Left colon (tissue), 2 donors: ENCODE results near the gene TRIM17. TPM values are rescaled to one million over a fixed set of nuclear protein-coding genes. Genes with fewer than 3 reads are reported as not detected.

Experiments used
- ATAC-seq: fragments of 200-7000 bp; cut with Tn5 transposase; one replicate; pipeline ENCODE4 v1.9.1; 2020; ENCODE audit warnings: mild to moderate bottlenecking, moderate library complexity
- DNase-seq, 2 donors: peaks; one replicate each; pipeline ENCODE4 v3.0.0-alpha.2; 2020
- intact Hi-C, 2 donors: fragments of 100-400 bp; cut with DNase I in 1 of 2; cut with micrococcal nuclease in 1 of 2; formaldehyde crosslinking; loops; one replicate each; pipeline versions ENCODE4 v1.11.2 to v1.14.0; 2022; cut with DNase I, micrococcal nuclease
- total RNA-seq, 2 donors: library from RNA; stranded (reverse); fragmentation: NEBNext Ultra II Directional; extraction: Animal tissue kit (Norgen Biotek cat#: 25700); gene quantifications; one replicate each; pipeline ENCODE4 v1.2.1, GENCODE V29; 2021
- donor health status: DM: no; HTN: no; CAD: no.
- donor health status: DM: yes; HTN: yes; CAD: no.

Gene TRIM17
- total RNA-seq, 2 donors from 2014 or later = 0.31 TPM; not detected in 1

DNA sequence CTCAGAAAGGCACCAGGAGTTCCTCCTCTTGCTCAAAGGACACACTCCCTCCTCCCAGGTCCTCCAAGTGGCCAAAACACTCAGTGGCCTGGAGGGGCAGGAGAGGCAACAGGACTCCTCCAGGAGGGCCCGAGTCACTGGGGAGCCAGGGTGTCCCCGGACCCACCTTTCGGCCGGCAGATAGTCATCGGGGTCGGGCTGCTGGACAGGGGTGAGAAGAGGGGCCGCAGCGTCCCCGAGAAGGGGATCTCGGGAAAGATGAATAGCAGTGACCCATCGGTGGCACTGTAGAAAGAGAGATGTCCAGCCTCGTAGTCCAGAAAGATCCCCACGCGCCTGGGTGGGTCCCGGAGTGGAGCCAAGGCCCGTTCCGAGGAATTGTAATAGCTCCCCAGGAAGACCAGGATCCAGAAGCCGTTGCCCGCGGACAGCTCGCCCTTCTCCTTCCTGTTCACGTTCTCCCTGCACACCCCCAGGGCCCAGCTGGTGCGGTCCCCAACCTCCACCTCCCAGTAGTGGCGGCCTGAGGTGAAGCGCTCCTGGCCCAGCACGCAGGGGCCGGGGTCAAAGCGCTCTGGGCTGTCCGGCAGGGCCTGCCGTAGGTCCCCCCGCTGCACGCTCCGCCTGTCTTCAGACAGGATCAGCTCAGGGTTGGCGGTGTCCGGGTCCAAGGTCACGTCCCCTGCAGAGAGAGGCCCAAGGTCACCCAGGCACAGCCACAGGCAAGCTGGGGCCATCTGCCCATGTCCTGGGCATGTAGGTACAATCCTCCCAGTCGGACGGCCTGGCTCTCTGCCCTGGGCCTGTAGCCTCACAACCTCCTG is 21.9 kb downstream of the TRIM17 start:
- peak in 1 of 2 donors; percentile 15 for DNase-seq
- intact Hi-C loops = no loop called here
- no peak for ATAC-seq

DNA sequence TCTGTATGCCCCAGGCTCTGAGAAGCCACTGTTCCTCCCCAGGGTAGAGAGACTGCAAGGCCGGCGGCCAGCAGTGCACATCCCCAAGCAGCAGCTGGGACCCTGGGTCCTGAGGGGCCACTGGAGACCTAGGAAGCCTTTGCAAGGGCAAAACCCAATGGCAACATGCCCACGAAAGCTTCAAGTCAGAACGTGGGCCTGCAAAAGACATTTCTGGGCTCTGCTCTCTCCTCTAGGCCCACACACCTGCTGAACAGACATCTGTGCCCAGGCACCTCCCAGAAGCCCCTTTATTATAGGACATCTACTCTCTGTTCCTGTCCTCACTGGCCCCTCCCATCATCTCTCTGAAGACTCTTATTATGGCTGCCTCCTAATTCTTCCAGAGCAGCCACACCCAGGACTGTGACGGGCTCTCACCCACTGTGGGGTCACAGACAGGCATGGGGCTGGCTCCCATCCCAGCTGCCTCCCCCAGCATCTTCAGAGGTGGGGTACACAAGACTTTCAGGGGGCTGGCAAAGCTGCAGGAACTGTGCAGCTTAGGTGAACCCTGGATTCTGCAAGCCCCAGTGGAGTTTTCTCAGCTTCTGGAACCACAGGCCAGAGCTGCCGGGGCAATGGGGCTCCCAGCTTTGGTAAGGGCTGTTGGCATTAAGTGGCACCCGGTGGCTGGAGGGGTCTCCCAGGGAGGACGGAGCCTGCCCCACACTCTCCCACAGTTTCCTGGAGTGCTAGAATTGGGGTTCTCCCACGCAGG is 22.7 kb downstream of the TRIM17 start:
- ATAC-seq (peak; percentile 11), DNase-seq (no peak)
- intact Hi-C loops = no loop called here

DNA sequence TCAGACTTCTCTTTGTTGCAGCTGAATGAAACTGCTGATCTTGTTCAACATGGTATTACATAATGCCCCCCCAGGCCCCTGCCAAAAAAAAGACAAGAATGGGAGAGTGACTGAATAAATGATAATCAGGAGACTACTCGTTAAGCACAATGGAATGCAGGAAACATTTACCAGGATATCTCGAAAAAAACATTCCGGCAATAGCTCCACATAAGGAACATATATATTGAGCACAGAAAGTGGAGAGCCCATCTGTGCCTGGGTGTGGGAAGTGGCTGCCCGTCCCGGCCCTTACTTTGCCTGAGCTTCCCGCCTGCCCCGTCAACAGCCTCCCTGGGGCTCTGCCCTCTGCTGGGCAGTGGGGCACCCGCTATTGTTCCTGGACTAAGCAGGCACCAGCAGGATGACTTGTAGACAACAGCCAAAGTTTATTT is 23.4 kb downstream of the TRIM17 start:
- intact Hi-C loops = no loop called here
- DNase-seq (peak in 1 of 2 donors; percentile 45), ATAC-seq (peak; percentile 81)

DNA sequence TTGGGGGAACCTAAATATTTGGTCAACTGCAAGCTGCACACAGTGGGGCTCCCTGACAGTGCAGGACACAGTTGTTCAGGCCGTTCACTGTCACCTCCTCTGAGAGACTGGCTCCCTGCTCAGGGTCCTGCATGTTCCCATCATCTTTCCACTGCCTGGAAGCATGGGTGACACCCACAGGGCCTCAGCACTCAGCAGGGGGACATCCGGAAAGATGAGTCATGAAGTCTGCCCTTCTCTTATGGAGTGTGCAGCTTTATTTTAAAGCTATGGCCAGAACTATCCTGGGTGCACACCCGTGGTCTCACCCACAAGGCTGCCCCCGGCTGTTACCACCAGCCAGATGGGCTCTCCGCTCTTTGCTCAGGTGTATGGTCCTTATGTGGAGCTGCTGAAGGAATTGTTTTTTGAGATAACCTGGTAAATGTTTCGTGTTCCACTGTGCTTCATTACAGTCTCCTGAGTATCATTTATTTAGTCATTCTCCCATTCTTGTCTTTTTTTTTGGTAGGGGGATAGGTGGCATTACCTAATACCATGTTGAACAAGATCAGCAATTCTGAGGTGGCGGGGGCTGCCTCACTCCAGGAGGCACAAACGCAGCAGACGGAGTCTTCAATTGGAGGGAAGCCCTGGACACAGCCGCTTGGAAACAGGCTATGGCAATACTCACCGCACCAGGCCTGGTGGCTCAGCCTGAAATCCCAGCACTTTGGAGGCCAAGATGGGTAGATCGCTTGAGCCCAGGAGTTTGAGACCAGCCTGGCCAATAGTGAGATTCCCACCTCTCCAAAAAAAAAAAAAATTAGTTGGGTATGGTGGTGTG is 24.3 kb downstream of the TRIM17 start:
- intact Hi-C loops = no loop called here
- no peak for DNase-seq
- ATAC-seq = no peak

DNA sequence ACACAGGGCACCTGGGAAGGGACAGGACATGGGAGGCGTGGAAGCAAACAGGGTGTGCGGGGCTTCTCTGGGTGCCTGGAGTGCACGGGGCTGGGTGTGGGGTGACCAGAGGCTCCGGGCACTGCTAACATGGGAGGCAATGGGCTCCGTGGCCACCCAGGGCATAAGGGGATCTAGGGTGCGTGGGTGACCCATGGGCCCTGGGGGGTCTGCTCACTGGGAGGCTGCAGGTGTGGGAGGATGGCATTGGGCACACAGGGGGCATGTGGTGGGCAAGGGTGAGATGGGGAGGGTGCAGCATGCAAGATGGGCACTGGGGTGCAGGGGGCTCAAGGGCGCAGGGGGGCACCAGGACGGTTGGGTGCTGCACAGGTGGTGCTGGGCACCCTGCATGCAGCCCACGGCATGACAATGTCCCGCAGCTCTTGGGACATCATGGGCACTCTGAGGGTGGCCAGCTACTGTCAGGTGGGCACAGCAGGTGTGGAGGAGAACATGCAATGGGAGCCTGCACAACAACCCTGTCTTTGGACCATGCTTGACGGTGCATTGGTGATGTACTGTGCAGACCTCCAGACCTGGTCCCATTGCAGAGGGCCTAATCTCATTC is 25.1 kb downstream of the TRIM17 start:
- DNase-seq (no peak), ATAC-seq (no peak)
- intact Hi-C loops = no loop called here

DNA sequence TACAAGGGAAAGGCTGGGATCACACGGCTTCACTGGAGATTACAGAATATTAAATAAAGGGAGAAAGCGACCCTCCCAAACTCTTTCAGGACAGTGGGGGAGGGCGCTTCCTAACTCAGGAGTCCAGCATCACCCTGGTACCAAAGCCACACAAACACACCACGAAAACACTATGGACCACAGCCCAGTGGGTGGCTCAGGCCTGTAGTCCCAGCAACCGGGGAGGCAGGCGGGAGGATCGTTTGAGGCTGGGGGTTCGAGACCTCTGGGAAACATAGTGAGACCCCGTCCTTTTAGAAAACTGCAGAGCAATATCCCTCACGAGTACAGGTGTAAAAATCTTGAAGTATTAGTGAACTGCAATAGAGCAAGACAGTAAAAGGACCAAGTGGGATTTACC is 26.0 kb downstream of the TRIM17 start:
- no peak for DNase-seq
- intact Hi-C loops = no loop called here
- ATAC-seq = no peak

DNA sequence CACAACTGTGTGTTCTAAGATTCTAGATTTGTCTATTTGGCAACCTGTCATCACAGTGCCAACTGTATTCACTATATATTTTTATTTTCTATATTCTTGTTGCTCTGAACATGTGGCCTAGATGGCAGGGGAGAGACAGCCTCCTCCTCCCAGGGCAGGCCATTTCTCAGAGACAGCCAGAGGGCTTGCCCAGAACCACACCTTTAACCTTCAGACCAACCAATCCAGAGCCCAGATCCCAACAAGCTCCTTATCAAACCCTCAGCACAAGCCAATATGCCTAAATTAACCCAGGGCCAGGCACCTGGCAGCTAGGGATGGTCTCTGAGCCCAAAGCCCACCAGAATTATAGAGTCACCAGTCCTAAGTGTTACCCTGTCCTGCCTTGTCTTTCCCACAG is 29.3 kb downstream of the TRIM17 start:
- DNase-seq = no peak
- ATAC-seq = peak; percentile 39
- intact Hi-C loops = no loop called here

DNA sequence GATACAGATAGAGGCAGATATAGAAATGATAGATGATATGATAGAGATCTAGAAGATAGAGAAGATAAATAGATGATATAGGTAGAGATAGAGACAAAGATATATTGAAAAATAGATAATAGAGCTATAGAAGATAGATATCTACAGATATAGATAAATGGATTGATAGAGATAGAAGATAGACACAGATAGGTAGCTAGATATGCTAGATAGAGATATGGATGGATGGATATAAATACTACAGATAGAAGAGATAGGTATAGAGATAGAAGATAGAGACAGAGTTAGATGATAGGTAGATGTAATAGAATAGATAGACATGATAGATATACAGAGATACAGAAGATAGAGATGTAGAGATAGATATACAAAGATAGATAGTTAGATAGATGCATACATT is 31.4 kb downstream of the TRIM17 start:
- ATAC-seq (no peak), DNase-seq (no peak)
- intact Hi-C loops = no loop called here

DNA sequence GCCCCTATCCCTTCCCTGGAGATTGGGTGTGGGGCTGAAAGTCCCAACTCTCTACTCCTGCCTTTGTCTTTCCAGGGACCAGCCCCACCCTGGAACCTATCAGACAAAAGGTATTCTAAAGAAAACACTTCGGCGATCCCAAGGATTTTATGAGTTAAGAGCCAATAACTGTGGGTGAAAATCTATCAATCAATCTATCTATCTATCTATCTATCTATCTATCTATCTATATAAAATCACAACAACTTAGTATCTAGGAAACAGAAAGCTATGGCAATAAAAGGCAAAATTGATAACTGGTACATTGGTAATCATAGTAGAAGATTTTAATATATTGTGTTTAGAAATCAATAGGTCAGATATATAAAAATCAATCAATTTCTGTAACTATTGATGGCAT is 32.9 kb downstream of the TRIM17 start:
- intact Hi-C loops = no loop called here
- DNase-seq (no peak), ATAC-seq (no peak)

DNA sequence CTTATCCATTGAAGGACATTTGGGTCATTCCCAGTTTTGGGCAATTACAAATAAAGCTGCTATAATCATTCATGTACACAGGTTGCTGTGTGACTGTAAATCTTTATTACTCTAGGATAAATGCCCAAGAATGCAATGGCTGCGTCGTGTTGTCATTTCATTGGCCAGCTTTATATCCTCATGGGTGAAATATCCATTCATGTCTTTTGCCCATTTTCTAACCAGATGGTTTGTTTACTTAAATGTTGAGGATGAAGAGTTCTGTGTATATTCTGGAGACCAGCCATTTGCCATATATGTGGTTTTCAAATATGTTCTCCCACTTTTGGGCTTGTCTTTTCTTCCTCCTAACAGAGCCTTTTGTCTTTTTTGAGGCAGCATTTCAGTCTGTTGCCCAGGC is 35.3 kb downstream of the TRIM17 start:
- no peak for DNase-seq
- ATAC-seq = peak; percentile 61
- intact Hi-C loops = no loop called here

DNA sequence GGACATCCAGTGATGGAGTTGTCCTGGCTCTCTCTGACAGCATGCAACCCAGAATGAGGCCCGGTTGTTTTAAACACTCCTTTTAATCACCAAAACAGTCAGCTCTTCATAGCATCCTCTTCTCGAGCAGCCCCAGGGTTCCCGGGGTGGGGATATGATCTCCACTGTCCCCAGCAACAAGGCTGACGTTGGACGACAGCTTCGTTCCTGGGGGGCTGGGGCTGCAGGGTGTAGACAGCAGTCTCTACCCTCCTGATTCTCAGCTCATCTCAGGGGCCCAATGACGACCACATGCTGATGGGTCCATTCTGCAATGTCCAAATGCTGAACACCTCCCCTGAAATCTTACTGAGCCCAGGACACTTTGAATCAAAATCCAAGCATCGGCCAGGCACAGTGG is 37.0 kb downstream of the TRIM17 start:
- no peak for ATAC-seq
- intact Hi-C loops = no loop called here
- DNase-seq = no peak

DNA sequence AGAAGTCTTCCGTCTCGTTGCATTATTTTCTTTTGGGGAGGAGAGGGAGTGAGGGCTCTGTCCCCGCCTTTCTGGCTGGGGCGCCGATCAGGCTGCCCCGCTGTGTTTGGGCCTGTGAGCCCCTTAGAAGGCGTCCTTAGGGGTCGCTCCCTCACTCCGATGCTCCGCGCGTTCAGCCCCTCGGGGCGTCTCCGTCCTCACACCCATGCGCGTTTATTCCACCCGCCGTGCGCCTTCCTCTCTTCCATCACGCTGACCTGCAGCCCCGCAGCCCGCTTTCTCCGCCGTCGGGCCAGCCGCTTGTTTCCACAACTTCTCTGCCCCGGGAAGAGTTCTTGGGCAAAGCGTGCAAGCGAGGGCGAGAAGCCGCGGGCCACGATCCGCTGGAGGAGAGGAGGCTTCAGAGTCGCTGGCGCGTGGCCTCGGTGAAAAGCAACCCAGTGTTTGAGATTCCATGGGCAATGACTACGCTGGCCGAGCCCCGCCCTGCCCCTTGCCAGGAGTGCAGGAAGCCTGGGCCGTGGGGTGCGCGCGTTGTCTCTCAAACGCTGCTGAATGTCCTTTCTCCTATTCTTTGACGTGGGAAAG is 37.7 kb downstream of the TRIM17 start:
- intact Hi-C loops = no loop called here
- DNase-seq (peak in 1 of 2 donors; percentile 47), ATAC-seq (peak; percentile 44)

DNA sequence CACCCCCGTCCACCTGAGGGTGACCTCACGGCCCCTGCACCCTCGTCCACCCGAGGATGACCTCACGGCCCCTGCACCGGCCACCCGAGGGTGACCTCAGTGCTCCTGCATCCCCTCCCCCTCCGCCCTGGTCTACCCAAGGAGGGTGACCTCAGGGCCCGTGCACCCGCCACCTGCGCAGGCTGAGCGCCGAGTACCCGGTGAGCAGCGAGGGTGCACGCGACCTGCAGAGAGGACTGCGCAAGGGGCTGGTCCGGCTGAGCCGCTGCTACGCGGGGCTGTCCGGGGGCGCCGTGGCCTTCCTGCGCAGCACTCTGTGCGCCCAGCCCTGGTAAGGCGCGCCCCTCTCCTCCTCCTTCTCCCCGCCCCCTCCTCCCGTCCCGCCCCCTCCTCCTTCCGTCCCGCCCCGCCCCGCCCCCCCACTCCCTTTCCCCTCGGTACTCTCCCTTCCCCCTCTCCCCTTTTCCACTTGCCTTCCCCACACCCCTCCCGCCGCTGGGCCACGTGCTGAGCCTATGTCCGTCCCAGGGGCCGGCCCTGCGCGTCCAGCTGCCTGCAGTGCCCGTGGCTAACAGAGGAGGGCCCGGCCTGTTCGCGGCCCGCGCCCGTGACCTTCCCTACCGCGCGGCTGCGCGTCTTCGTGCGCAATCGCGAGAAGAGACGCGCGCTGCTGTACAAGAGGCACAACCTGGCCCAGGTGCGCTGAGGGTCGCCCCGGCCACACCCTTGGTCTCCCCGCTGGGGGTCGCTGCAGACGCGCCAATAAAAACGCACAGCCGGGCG is 38.4 kb downstream of the TRIM17 start:
- peak; percentile 74 for ATAC-seq
- intact Hi-C loops = no loop called here

DNA sequence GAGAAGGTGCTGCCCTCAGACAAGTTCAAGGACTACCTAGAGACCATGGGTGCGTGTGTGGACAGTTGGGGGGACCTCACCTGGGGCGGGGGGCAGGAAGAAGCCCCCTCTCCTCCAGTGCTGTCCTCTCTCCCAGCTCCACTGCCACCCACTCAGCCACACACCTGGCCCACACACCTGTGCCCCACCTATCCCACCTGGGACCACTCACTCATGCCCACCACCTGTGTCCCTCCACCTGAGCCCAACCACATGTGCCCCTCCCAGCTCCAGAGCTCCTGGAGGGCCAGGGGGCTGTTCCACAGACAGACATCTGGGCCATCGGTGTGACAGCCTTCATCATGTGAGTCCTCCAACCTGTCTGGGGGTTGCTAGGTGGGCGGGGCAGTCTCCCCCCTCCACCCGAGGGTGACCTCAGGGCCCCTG is 39.0 kb downstream of the TRIM17 start:
- DNase-seq (no peak), ATAC-seq (no peak)
- intact Hi-C loops = no loop called here

More for the DNA sequence above, 38.4 kb downstream of the TRIM17 start:
- peak; percentile 62 to 70 for DNase-seq

DNA sequence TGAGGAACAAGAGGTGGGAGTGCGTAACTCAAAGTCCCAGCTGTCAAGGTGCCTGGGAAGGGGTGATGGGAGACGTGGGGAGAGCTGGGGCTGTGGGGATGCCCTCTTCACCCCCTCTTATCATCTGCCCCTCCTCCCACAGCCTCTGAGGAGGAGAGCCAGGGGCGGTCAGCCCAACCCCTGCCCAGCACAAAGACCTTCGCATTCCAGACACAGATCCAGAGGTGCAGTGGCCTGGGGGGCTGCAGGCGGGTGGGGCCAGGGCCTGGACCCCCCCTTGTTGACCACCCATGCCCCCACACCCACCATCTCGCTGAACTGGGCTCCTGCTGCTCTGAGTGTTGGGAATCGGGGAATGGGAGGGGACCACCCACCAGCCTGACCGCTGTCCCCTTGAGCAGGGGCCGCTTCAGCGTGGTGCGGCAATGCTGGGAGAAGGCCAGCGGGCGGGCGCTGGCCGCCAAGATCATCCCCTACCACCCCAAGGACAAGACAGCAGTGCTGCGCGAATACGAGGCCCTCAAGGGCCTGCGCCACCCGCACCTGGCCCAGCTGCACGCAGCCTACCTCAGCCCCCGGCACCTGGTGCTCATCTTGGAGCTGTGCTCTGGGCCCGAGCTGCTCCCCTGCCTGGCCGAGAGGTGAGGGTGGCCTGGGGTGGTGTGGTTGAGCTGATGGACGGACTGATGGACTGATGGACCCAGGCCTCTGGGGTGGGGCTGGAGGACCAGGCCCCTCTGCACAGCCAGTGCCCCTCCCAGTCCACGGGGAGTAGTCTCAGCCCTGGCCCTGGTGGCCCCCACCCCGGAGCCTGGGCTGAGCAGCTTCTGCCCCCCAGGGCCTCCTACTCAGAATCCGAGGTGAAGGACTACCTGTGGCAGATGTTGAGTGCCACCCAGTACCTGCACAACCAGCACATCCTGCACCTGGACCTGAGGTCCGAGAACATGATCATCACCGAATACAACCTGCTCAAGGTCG is 39.7 kb downstream of the TRIM17 start:
- DNase-seq = no peak
- ATAC-seq = no peak
- intact Hi-C loops = no loop called here

DNA sequence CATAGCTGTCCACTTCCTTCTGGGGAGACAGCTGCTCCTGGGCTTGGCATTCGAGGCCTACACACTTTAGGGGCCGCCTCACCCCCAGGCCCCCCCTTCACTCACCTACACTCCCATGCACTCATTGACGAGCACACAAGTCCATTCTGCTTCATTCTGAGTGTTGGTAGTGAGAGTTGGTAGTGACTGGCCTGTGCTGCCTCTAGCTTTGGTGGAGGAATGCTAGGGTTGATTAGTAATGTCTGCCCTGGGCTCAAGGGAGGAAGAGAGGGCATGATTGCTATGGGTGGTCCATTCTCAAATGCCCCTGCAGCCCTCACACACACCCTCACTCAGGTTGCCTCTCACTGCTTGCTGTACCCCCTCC is 40.4 kb downstream of the TRIM17 start:
- DNase-seq (no peak), ATAC-seq (no peak)
- intact Hi-C loops = no loop called here
